ENCODE data around the gene DOCK10. TPM values are rescaled to one million over a fixed set of nuclear protein-coding genes. Genes with fewer than 3 reads are reported as not detected.

DOCK10 gene
- total and polyA plus RNA-seq, 2 donors (not counting 3 experiments of a cell fraction or from before 2014, with no cell fraction given) = 5.8 to 23.0 TPM

DNA sequence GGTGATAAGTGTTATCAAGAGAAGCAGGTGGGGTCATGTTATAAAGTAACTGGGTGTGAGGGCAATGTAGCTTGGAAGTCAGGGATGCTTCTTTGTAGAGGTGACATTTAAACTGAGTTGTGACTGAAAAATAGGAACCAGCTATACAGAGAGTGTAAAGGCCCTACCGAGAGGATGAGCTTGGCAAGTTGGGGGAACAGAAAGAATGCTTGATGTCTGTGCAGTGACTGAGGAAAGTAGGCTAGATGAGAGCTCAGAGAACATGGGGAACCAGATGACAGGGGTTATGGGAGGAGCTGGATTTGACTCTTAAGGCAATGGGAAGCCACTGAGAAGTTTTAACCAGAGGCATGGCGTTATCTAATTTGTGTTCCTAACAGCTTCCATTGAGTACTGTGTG is 115.3 kb downstream of the DOCK10 start:
- no peak for FAIRE-seq
- peak overlapping the region; percentile 87 for H3K27ac ChIP-seq (ENCODE audit: insufficient read depth, low read depth, low read length)
- no peaks in the 10 kb centered on the region for H3K27me3 ChIP-seq (ENCODE audit: control insufficient read depth in 2 of 2, insufficient read depth in 2 of 2, low read length in 2 of 2)
- no peak overlapping the region for H3K4me3 ChIP-seq (replicated peaks in 1 of 3; ENCODE audit: insufficient read depth in 1 of 3, low read depth in 1 of 3, low read length in 3 of 3)
- ChIA-PET POLR2A (interaction anchor here (0.6 kb wide), 1 partner anchor 19 kb away, joined by 3 read pairs; no protein-coding TSS in a partner anchor), CTCF (interaction anchor here (0.8 to 3.2 kb wide), 5 partner anchors 11 to 110 kb away, joined by 4 to 13 read pairs (median 5); no protein-coding TSS in a partner anchor)
- peaks cover 0 to 2% of the 10 kb centered on the region in 2 experiments for H3K36me3 ChIP-seq (ENCODE audit: control insufficient read depth in 2 of 2, extremely low read depth in 1 of 2, insufficient read depth in 2 of 2, low read length in 2 of 2)
- dilution Hi-C loops (cut with MboI; ENCODE audit: extremely low pct_ligation_motif_present, low sequenced_read_pairs) = no loop called here
- H3K79me2 ChIP-seq (ENCODE audit: control insufficient read depth, insufficient read depth, low read length) = peaks cover 42% of the 10 kb centered on the region
- H3K4me1 ChIP-seq (ENCODE audit: control insufficient read depth, extremely low read depth, insufficient read depth, low read length) = peaks cover 34% of the 10 kb centered on the region
- H3K9ac ChIP-seq (replicated peaks; ENCODE audit: extremely low read depth, insufficient read depth, low read length) = peak overlapping the region; percentile 22
- H3K9me3 ChIP-seq (replicated peaks; ENCODE audit: control insufficient read depth, insufficient read depth, low read length) = no peaks in the 10 kb centered on the region
- H3K4me2 ChIP-seq (ENCODE audit: insufficient read depth, low read length) = peak overlapping the region; percentile 25
- intact Hi-C loops (cut with micrococcal nuclease) = loop anchor here (1.0 to 5.0 kb wide), 2 partner anchors 20 to 110 kb away; no protein-coding TSS in a partner anchor
- no peak overlapping the region for H2AFZ ChIP-seq (ENCODE audit: low read depth, low read length)
- TF ChIP-seq MYC (IDR thresholded peaks at IDR 0.05; ENCODE audit: low read depth, low read length) (no peak), FOS (IDR thresholded peaks at IDR 0.05; ENCODE audit: borderline replicate concordance, insufficient read depth, low read length) (no peak)
- TF ChIP-seq, protein P1, sequence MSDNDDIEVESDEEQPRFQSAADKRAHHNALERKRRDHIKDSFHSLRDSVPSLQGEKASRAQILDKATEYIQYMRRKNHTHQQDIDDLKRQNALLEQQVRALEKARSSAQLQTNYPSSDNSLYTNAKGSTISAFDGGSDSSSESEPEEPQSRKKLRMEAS (IDR thresholded peaks at IDR 0.05; ENCODE audit: insufficient read depth, insufficient read length) = no peak
- H4K20me1 ChIP-seq (replicated peaks; ENCODE audit: control insufficient read depth, extremely low read depth, insufficient read depth, low read length) = no peaks in the 10 kb centered on the region
- no peak for DNase-seq (ENCODE audit: low read depth, low spot score)
- no TSS peak for BruUV-seq (replicated peaks)
- H3K9me1 ChIP-seq (replicated peaks; ENCODE audit: control insufficient read depth, extremely low read depth, insufficient read depth, low read length) = no peaks in the 10 kb centered on the region

DNA sequence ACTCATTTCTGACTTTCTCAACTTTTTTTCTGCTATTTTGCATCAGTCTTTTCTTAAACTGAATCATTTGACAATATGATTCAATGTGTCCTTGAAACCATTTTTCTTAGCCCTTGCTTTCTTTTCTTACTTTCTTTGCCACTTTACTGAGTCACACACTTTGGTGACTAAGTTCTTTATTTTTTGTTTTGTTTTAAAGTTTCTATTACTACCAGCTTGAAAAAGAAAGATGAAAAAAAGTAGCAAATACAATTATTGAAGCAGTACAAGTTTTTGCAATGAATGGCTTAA is 116.5 kb downstream of the DOCK10 start:
- Histone ChIP-seq H3K27ac (ENCODE audit: insufficient read depth, low read depth, low read length) (peak overlapping the region; percentile 87), H4K20me1 (replicated peaks; ENCODE audit: control insufficient read depth, extremely low read depth, insufficient read depth, low read length) (no peaks in the 10 kb centered on the region), H3K9ac (replicated peaks; ENCODE audit: extremely low read depth, insufficient read depth, low read length) (peak overlapping the region; percentile 22), H3K9me3 (replicated peaks; ENCODE audit: control insufficient read depth, insufficient read depth, low read length) (no peaks in the 10 kb centered on the region), H3K4me2 (ENCODE audit: insufficient read depth, low read length) (peak overlapping the region; percentile 25), H3K9me1 (replicated peaks; ENCODE audit: control insufficient read depth, extremely low read depth, insufficient read depth, low read length) (no peaks in the 10 kb centered on the region), H3K4me3 (replicated peaks in 1 of 3; ENCODE audit: insufficient read depth in 1 of 3, low read depth in 1 of 3, low read length in 3 of 3) (no peak overlapping the region), H3K36me3 (ENCODE audit: control insufficient read depth in 2 of 2, extremely low read depth in 1 of 2, insufficient read depth in 2 of 2, low read length in 2 of 2) (peaks cover 0 to 2% of the 10 kb centered on the region in 2 experiments), H3K27me3 (ENCODE audit: control insufficient read depth in 2 of 2, insufficient read depth in 2 of 2, low read length in 2 of 2) (no peaks in the 10 kb centered on the region), H3K79me2 (ENCODE audit: control insufficient read depth, insufficient read depth, low read length) (peaks cover 42% of the 10 kb centered on the region), H2AFZ (ENCODE audit: low read depth, low read length) (no peak overlapping the region), H3K4me1 (ENCODE audit: control insufficient read depth, extremely low read depth, insufficient read depth, low read length) (peaks cover 34% of the 10 kb centered on the region)
- no peak for DNase-seq (ENCODE audit: low read depth, low spot score)
- POLR2A ChIA-PET = interaction anchor here (0.7 kb wide), 1 partner anchor 22 kb away, joined by 4 read pairs; no protein-coding TSS in a partner anchor
- CTCF ChIA-PET = interaction anchor here (1.6 kb wide), 1 partner anchor 13 kb away, joined by 6 read pairs; no protein-coding TSS in a partner anchor
- intact Hi-C loops (cut with micrococcal nuclease) (loop anchor here (1.0 to 5.0 kb wide), 4 partner anchors 9 to 108 kb away; no protein-coding TSS in a partner anchor), dilution Hi-C loops (cut with MboI; ENCODE audit: extremely low pct_ligation_motif_present, low sequenced_read_pairs) (no loop called here)
- TSS peak; percentile 26 for BruUV-seq (replicated peaks)
- no peak for FAIRE-seq
- peak; percentile 57 for TF ChIP-seq FOS (IDR thresholded peaks at IDR 0.05; ENCODE audit: borderline replicate concordance, insufficient read depth, low read length)
- no peak for TF ChIP-seq MYC (IDR thresholded peaks at IDR 0.05; ENCODE audit: low read depth, low read length)
